ENCODE results near the gene PRR19.
A peak's percentile ranks its signal among the peaks of the same experiment; 100 is the strongest.

Gene PRR19

DNA sequence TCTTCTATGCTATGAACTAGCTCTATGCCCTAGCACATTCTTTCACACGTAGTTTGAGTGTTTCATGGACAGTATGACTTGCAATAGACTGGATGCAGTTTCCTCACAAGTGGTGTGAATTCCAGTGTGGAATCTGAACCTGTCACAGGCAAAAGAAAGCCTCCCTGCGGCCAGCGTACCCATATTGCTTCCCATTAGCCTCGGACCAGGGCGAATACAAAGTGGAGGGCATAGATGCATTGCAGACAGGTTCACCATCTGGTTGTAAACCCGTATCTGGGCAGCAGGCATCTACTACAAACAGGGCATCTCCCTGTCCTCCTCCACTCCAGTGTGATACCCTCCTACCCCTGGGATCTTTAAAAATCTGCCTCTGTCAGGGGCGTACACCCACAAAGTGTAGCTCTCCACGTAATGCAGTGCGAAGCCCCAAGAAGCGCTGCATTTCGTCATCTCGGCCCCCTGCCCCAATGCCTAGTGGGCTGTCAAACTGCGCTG is 34.2 kb upstream of the PRR19 start:
- TF ChIP-seq, protein P1, sequence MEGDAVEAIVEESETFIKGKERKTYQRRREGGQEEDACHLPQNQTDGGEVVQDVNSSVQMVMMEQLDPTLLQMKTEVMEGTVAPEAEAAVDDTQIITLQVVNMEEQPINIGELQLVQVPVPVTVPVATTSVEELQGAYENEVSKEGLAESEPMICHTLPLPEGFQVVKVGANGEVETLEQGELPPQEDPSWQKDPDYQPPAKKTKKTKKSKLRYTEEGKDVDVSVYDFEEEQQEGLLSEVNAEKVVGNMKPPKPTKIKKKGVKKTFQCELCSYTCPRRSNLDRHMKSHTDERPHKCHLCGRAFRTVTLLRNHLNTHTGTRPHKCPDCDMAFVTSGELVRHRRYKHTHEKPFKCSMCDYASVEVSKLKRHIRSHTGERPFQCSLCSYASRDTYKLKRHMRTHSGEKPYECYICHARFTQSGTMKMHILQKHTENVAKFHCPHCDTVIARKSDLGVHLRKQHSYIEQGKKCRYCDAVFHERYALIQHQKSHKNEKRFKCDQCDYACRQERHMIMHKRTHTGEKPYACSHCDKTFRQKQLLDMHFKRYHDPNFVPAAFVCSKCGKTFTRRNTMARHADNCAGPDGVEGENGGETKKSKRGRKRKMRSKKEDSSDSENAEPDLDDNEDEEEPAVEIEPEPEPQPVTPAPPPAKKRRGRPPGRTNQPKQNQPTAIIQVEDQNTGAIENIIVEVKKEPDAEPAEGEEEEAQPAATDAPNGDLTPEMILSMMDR (IDR thresholded peaks at IDR 0.05; ENCODE audit: low read length), result no peak
- TF ChIP-seq EZH2 (IDR thresholded peaks at IDR 0.05; ENCODE audit: borderline replicate concordance, low read length), result no peak
- Histone ChIP-seq H3K9ac (ENCODE audit: low read length) (peak overlapping the region; percentile 93), H2AFZ (ENCODE audit: low read length) (0 out of 2 replicates have a peak overlapping the region, but pooled peaks have one; percentile 68), H3K9me3 (ENCODE audit: low read length) (no peaks in the 10 kb centered on the region), H3K9me2 (ENCODE audit: low read depth, low read length) (no peaks in the 10 kb centered on the region), H3K27ac (ENCODE audit: low read depth, low read length, poor library complexity, severe bottlenecking) (no peak overlapping the region), H3K4me1 (ENCODE audit: insufficient read depth, low read length, severe bottlenecking) (peaks cover 30% of the 10 kb centered on the region), H3K36me3 (ENCODE audit: insufficient read depth, low read length) (no peaks in the 10 kb centered on the region), H3F3A (ENCODE audit: insufficient read depth, low read length) (no peaks in the 10 kb centered on the region), H3K4me2 (ENCODE audit: low read length) (peak overlapping the region; percentile 96), H3K4me3 (ENCODE audit: low read depth, low read length, poor library complexity, severe bottlenecking) (peak overlapping the region; percentile 81), H3K79me2 (ENCODE audit: insufficient read depth, low read length) (no peaks in the 10 kb centered on the region), H3K27me3 (ENCODE audit: insufficient read depth, low read length) (no peaks in the 10 kb centered on the region), H4K20me1 (ENCODE audit: insufficient read depth, low read length) (no peaks in the 10 kb centered on the region)

DNA sequence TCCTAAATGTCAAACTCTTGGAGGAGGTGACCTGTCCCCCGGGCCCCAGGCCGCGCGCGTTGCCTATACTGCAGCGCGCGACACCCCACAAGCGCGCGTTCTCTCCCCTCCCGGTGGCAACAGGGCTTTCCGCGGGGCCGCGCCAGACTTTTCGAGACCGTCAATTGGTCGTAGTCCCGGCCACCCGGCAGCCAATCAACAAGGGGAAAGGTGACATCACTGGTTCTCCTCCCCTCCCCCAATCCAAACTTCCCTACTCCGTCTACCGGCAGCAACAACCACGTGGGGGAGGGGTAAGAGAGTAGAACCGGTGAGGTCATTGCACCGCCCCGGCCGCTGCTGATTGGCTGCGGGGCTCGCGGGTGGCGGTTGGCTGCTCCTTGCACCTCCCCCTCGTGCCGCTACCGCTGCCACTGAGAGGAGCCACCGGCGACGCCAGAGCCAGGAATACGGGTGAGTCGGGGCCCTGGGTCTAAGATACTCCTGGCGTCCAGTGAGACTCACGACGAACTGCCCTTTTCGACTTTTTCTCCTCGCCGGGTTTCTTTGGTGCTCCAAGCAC is 33.7 kb upstream of the PRR19 start:
- H3F3A ChIP-seq (ENCODE audit: insufficient read depth, low read length), result no peaks in the 10 kb centered on the region
- H3K9me3 ChIP-seq (ENCODE audit: low read length), result no peaks in the 10 kb centered on the region
- no peaks in the 10 kb centered on the region for H4K20me1 ChIP-seq (ENCODE audit: insufficient read depth, low read length)
- H3K79me2 ChIP-seq (ENCODE audit: insufficient read depth, low read length), result no peaks in the 10 kb centered on the region
- H3K4me2 ChIP-seq (ENCODE audit: low read length), result peak overlapping the region; percentile 96
- no peaks in the 10 kb centered on the region for H3K27me3 ChIP-seq (ENCODE audit: insufficient read depth, low read length)
- H3K36me3 ChIP-seq (ENCODE audit: insufficient read depth, low read length), result no peaks in the 10 kb centered on the region
- TF ChIP-seq, protein P1 (IDR thresholded peaks at IDR 0.05; ENCODE audit: low read length), result no peak
- TF ChIP-seq EZH2 (IDR thresholded peaks at IDR 0.05; ENCODE audit: borderline replicate concordance, low read length), result no peak
- H3K4me1 ChIP-seq (ENCODE audit: insufficient read depth, low read length, severe bottlenecking), result peaks cover 30% of the 10 kb centered on the region
- peak overlapping the region; percentile 81 for H3K4me3 ChIP-seq (ENCODE audit: low read depth, low read length, poor library complexity, severe bottlenecking)
- peak overlapping the region; percentile 93 for H3K9ac ChIP-seq (ENCODE audit: low read length)
- H2AFZ ChIP-seq (ENCODE audit: low read length), result 0 out of 2 replicates have a peak overlapping the region, but pooled peaks have one; percentile 68
- no peaks in the 10 kb centered on the region for H3K9me2 ChIP-seq (ENCODE audit: low read depth, low read length)
- H3K27ac ChIP-seq (ENCODE audit: low read depth, low read length, poor library complexity, severe bottlenecking), result peak overlapping the region; percentile 92

DNA sequence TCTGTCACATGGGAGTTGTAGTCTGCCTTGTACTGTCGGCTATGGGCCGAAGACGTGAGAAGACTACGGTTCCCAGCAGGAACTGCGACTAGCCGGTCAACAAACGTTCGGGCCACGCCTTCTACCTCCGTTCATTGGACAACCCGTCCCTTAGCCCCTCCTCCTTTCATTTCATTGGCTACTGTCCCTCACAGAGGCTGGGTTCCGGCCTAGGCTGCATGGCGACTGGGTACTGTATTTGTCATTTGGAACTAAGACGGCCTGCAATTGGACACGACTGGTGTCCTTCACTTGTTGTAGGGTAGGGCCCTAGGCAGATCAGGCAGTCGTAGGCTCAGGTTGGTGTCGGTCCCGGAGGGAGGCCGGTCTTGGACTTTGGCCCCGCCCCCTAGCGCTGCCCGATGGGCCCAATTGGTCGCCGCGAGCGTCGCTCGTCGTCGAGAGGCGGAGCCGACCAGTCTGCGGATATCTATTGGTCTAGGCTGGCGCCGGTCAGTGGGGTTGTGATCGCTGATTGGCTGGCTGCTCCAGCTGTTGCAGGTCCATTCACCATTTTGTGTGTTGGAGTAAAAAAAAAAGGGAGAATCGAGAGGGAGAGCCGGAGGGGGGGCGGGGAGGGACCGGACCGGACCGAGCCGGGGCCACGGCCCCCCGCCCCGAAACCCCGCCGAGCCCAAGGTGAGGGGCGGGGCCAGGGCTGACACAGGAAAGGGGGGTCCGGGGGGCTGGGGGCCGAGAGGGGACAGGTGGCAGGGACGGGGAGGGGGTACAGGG is 33.0 kb upstream of the PRR19 start, which contains the start of gene CIC:
TSS of gene CIC (plus strand) at position 549 of the 774 bp plus-strand sequence. CDS start 2,532 bp downstream, outside the sequence.
- Histone ChIP-seq H3K79me2 (ENCODE audit: insufficient read depth, low read length) (no peaks in the 10 kb centered on the region), H2AFZ (ENCODE audit: low read length) (no peak within 1 kb of the TSS), H3K27me3 (ENCODE audit: insufficient read depth, low read length) (no peaks in the 10 kb centered on the region), H3K9me3 (ENCODE audit: low read length) (no peaks in the 10 kb centered on the region), H3K9me2 (ENCODE audit: low read depth, low read length) (no peaks in the 10 kb centered on the region), H3K9ac (ENCODE audit: low read length) (peak within 1 kb of the TSS; percentile 93), H3K27ac (ENCODE audit: low read depth, low read length, poor library complexity, severe bottlenecking) (peak within 1 kb of the TSS; percentile 92), H3K36me3 (ENCODE audit: insufficient read depth, low read length) (no peaks in the 10 kb centered on the region), H3F3A (ENCODE audit: insufficient read depth, low read length) (no peaks in the 10 kb centered on the region), H3K4me2 (ENCODE audit: low read length) (peak within 1 kb of the TSS; percentile 96), H3K4me3 (ENCODE audit: low read depth, low read length, poor library complexity, severe bottlenecking) (peak within 1 kb of the TSS; percentile 81), H4K20me1 (ENCODE audit: insufficient read depth, low read length) (no peaks in the 10 kb centered on the region), H3K4me1 (ENCODE audit: insufficient read depth, low read length, severe bottlenecking) (peaks cover 30% of the 10 kb centered on the region)
- TF ChIP-seq EZH2 (IDR thresholded peaks at IDR 0.05; ENCODE audit: borderline replicate concordance, low read length), result no peak
- TF ChIP-seq, protein P1 (IDR thresholded peaks at IDR 0.05; ENCODE audit: low read length), result no peak
